Measurements from ENCODE around the gene SLC2A11.

Gene SLC2A11

DNA sequence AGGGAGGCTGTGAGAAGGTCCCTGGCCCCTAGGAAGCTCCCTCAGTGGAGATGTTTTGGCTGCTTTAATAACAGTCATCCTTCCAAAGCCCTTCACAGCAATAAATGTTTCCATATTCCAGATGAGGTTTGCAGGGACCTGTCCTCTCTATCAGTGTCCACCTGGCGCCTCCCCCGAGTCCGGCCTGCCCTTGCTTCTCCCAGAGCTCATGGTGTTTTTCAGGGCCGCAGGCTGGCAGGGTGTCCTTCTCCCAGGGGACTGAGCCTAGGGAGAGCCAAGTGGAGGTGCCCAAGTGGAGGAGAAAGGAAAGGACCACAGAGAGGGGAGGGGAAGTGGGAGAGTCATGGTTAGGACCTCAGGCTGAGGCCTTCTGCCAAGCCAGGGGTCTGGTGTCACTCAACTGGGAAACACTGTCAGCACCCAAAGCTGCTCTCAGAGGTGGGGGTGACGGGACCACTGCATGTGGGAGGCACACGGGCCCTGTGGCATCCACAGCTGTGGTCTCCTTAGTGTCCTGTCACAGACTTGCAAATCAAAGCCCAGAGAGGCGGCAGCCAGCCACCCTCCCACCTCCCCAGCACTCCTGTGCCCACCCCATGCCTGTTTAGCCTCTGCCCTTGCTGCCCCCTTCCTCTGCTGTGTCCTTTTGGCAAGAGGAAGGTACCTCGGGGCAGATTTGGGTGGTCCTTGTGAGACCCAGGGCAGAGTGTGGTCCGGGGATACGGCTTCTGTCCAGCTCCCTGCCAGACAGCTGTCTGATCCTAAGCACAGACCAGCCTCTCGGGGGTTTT, 25.3 kb upstream of the SLC2A11 start:
- in situ Hi-C loops (cut with MboI; ENCODE audit: low sequenced_read_pairs), result no loop called here

DNA sequence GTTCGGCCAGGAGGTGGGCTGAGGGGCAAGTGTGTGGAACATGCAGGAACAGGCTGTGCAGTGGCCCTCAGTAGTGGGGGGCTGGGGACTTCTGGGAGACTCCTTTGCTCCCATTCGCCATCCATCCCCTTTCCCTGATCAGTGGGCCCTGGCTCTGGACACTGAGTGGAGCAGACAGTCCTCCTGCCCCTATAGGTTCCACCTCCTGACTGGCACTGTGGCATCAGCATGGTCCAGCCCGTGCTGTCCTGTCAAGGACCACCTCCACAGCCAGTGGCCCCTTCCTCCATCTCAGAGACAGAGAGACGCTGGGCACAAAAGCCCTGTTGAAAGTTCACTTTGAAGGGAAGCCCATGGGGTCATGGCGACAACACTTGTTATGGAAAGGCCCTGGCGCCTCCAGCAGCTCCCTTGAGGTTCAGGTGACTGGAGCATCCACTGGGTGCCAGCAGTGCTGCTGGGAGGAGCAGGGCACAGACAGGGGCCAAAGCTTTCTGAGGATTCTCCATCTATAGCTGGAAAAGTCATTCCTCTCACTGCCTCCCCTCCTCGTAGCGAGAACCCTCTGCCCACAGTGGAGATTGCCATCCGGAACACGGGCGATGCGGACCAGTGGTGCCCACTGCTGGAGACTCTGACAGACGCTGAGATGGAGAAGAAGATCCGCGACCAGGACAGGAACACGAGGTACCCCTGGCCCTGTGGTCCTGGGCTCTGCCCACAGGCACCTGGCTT, 24.5 kb upstream of the SLC2A11 start:
- in situ Hi-C loops (cut with MboI; ENCODE audit: low sequenced_read_pairs), result no loop called here

DNA sequence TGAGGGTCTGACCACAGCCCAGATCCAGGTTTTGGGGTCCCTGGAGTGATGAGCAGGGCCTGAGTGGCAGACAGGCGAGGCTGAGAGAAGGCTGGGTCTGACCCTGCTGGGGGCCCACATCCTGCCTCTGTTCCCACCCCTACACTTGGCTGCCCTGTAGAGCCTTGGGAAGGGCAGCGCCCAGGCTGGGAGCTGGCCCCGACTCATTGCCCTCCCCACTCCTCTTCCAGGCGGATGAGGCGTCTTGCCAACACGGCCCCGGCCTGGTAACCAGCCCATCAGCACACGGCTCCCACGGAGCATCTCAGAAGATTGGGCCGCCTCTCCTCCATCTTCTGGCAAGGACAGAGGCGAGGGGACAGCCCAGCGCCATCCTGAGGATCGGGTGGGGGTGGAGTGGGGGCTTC, 23.8 kb upstream of the SLC2A11 start:
- in situ Hi-C loops (cut with MboI; ENCODE audit: low sequenced_read_pairs), result no loop called here

DNA sequence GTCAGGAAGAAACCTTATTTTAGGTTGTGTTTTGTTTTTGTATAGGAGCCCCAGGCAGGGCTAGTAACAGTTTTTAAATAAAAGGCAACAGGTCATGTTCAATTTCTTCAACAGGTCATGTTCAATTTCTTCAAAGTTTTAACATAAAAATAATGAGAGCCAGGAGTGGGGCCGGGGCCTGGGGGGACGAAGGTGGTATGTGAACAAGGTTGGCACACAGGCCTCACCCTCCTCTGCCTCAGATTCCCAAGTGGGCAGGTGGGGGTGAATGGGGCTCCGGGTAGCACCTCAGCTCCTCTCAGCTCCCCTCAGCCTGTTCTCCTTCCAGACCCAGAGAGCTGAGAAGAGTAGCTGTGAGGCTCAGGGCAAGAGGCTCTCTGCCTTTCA, 23.3 kb upstream of the SLC2A11 start:
- in situ Hi-C loops (cut with MboI; ENCODE audit: low sequenced_read_pairs), result no loop called here

DNA sequence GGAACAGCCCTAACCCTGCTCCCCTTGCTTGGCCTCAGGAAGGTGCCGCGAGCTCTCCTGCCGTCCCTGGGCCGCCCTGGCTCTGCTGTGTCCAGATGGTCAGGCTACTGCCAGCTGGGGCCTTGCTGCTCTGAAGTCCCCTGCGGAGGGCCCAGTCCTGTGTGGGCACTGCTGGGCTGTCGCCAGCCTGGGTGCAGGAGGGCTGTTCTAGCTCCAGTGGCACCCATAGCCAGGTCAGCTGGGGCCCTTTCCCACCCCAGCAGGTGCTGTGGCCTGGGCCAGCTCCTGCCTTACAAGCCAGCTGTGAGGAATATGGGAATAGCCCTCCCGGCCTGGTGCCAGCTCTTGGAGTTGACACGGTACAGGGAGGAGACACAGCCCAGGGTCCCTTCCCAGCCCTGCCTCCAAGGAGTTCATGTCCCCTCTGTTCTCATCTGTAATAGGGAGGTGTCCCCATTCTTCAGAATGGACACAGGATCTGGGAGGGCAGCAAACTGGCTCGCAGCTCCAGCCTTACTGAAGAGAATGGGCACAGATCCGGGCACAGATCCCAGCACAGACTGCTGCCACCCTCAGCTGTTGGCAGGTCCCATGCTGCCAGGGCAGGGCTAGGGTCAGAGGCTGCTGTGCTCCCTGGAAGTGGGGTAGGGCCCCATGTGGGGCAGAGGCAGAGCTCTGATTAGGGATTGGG, 22.7 kb upstream of the SLC2A11 start:
- in situ Hi-C loops (cut with MboI; ENCODE audit: low sequenced_read_pairs), result no loop called here

DNA sequence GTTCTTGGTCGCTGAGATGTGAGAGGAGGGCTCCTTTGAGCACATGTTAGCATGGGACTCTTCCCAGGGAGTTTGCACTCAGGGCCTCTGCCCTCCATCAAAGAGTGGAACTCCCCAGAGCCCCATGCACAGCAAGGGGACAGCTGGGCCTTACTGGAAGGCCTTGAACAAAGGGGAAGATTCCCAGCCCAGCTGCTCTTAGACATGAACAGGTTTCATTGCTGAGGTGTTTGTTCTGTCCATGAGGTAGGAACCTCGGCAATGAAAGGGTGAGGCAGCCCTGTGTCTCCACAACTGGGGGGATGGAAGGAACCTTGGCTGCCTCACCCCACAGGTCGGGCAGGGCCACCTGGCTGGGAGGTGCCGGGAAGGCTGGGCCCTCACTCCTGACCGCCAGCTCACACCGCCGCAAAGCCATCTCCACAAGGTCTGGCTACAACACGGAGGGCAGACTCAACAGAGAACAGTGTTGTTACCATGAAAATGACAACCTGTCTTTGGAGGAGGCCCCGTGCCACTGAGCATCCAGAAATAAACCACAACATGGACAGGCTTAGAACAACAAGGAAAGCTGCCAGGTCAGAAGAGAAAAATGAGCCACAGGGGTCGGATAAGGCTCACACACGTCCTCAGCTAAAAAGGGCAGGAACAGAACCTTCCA, 22.1 kb upstream of the SLC2A11 start:
- in situ Hi-C loops (cut with MboI; ENCODE audit: low sequenced_read_pairs), result no loop called here

DNA sequence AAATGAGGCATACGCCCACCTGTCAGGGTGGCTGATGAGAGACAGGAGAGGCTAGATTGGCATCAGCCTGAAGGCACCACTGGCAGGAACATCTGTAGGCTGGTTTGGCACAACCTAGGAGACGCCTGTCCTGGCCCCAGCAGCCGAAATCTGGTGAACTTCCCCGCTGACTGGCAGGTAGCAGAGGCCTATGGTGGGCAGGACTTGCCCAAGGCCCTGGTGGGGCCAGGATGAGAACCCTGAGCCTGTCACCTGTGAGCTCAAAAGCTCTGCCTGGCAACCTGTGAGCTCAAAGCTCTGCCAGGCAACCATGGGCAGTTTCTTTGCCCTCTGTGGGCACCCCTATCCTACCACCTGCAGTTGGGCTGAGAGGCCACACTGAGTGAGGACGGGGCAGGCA, 21.4 kb upstream of the SLC2A11 start:
- in situ Hi-C loops (cut with MboI; ENCODE audit: low sequenced_read_pairs), result no loop called here

DNA sequence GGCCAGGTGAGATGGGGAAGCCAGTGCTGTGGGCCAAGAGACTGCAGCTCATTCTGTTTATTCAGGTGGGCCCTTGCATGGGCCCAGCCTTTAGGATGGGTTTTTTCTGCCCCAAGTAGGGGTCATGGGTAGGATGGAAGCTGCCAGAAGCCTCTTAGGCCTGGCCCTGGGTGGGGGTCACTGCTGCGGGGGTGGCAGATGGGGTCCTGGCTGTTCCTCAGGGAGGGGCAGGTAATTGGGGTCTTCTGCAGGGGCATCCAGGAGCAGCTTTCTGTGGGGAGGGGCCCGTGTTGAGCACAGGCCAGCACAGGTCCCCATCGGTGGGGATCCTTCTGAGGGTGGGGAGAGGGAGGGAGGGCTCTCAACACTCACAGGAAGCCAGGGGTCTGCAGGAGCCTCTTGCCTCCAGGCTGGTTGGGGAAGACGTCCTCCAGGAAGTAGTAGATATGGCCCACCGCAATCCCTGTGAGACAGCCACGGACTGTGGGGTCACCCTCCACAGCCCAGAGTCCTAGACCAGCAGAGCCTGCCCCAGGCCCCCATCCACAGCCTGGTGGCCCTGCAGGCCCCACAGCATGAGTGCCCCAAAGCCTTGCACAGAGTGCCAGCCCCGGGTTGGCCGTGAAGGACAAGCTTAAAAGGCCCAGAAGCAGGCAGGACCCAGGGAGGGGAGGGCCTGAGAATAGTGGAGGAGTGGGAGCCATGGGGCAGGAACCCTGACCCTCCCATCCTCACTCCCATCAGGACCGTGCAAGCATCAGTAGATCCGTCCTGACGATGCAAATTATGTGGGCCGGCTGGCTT, 20.8 kb upstream of the SLC2A11 start:
- in situ Hi-C loops (cut with MboI; ENCODE audit: low sequenced_read_pairs), result no loop called here

DNA sequence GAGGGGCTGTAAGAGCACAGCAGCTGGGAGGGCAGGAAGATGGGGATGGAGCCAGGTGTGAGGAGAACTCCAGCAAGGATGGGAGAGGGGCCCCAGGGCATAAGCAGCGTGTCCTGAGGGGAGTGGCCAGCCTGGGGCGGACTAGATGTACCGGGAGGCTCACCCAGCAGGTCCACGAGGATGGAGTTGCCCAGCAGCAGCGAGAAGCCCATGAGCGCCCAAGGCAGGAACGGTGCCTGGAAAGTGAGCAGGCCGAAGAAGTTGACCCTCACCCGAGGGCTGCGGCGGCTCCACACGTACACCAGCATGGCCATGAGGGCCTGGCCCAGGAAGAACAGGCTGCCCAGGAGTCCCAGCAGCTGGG, 20.2 kb upstream of the SLC2A11 start:
- in situ Hi-C loops (cut with MboI; ENCODE audit: low sequenced_read_pairs), result no loop called here

DNA sequence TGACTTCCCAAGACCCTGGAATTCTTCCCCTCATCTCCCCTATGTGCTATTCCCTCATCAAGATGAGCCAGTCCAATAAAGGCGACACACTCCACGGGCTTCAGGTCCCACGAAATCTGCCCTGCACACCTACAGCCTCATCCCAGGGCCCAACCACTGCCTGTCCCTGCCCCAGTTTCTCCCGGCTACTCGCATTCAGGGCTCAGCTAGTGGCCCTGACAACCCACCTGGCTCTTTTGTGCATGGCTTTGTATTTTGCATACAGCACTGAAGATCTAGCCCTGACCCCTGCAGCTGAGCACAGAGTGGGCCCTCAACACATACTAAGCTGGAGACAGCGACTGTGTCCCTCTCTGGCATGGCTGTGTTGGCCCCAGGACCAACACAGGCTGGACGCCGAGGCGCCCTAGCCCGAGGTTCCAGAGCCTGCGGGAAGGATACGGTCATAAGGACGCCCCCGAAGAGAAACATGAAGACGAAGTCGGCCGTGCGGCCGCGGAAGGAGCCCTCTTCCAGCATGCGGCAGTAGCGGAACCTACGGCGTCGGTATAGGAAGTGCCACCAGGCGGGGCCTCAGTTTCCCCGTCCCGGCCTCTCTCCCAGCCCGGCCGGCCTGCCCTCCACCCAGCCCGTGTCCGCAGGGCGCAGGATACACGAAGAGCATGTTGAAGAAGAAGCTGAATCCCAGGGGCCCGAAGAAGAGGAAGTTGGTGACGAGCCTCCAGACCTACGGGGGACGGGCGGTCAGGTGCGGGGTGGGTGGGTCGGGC, 19.6 kb upstream of the SLC2A11 start:
- in situ Hi-C loops (cut with MboI; ENCODE audit: low sequenced_read_pairs), result no loop called here

DNA sequence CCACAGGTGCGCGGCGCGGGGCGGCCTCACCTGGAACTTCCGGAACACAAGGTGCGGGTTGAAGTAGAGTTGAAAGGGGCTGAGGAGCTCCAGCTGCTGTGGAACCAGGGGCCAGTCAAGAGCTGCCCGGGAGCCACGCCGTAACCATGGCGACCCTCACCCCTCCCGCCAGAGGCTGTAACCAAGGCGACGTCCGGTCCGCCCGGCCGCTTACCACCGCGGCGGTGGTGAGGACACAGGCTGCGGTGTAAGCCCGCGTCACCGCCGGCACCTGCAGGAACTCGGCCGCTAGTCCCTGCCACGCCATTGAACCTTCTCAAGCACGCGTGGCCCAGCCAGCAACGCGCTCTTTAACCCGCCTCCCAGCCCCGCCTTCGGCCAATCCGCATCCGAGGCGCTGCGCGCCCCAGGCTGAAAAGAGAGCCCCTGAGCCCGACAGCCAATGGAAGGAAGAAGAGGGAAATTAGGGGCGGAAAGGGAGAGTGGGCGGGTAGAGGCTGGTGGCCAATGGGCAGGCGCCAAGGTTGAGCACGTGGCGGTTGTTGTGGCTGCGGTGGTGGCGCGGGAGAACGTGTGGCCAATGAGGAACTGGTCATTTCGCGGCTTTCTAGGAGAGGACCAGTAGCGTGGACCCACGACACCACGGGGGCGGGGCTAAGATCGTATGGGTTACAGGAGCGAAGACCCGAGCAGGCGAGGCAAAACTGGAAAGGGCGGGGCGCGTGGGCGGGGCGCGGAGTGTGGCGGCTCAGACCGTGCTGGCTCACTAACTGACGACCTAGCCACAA, 18.8 kb upstream of the SLC2A11 start, which contains the start of gene DERL3:
DERL3 (minus strand) TSS at position 326 of the 788 bp plus-strand sequence; CDS start at position 307, 19 bp downstream.
- in situ Hi-C loops (cut with MboI; ENCODE audit: low sequenced_read_pairs), result no loop called here

DNA sequence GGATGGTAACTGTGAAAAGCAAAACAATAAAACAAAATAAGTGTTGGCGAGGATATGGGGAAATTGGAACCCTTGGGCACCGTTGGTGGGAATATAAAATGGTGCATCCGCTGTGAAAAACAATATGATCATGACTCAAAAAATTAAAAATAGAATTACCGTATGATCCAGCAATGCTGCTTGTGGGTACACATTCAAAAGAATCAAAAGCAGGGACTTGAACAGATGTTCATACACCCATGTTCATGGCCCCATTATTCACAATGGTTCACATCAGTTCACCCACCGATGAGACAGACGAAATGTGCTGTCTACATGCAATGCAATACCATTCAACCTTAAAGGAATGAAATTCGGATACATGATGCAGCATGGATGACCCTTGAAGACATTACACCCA, 17.6 kb upstream of the SLC2A11 start:
- in situ Hi-C loops (cut with MboI; ENCODE audit: low sequenced_read_pairs), result loop anchor here (10.0 kb wide), 1 partner anchor 295 kb away; no protein-coding TSS in a partner anchor

DNA sequence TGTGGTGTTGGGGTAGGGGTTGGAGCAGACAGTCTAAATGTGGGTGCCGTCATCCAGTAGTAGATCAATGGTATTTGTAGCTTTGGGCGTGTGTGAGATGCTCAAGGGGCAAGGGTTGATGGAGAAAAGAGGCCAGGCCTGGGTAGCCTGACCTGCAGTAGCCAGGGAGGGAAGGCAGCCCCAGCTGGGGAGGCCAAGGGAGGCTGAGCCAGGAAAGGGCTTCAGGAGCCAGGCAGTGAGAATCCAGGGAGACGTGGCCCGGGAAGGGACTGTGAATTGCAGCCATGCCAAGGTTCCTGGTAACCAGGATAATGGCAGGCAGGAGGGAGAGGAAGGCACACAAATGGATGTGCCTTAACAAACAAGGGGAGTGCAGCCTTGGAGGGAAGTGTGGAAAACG, 16.4 kb upstream of the SLC2A11 start:
- in situ Hi-C loops (cut with MboI; ENCODE audit: low sequenced_read_pairs), result loop anchor here (10.0 kb wide), 1 partner anchor 296 kb away; no protein-coding TSS in a partner anchor

DNA sequence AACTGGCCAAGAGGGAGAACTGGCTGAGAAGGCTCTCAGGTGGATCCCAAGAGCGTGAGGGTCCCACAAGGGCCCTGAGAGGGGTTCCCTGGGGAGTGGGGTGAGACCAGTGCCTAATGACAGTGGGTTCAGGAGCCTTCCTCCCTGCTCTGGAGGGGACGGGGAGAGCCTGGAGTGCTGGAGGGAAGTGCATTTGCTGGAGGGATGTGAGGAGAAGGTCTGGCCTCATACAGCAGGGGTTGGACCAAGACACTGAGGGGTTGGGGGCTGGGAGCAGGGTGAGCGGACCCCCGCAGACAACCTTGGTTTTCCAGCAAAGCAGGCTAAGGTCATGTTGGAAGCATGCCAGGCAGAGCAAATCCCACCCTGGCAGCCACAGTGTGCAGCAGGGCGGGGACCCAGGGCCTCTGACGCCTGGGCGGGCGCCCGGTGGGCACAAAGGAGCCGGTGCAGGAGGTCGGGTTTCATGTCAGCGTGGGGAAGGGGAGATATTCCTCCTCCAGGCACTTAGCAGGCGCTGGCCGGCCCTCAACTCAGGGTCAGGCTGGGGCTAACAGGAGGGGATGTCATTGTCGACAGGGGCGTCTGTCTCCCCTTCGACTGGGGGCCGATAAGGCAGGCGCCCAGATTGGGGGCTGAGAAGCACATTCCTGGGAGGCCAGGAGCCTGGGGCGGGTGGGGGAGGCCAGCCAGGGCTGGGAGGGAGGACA, 15.8 kb upstream of the SLC2A11 start:
- in situ Hi-C loops (cut with MboI; ENCODE audit: low sequenced_read_pairs), result loop anchor here (10.0 kb wide), 1 partner anchor 297 kb away; no protein-coding TSS in a partner anchor

DNA sequence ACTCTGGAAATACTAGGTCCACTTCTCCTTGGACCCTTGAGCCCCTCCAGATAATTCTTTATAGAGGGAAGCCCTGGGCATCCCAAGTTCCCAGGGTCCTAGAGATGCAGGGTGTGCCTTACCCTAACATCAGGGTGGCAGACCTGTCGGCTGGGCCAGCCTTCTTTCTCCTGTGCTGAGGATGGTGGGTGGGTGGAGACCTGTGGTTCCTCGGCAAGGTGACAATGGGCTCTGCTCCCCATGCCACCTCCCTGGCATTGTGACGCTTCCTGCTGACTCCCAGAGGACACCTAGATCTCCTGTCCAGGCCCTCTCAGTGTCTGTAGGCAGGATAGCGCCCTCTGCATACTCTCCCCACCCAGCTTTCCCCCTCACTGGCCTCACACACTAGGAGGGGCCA, 15.1 kb upstream of the SLC2A11 start:
- in situ Hi-C loops (cut with MboI; ENCODE audit: low sequenced_read_pairs), result loop anchor here (10.0 kb wide), 1 partner anchor 298 kb away; no protein-coding TSS in a partner anchor

DNA sequence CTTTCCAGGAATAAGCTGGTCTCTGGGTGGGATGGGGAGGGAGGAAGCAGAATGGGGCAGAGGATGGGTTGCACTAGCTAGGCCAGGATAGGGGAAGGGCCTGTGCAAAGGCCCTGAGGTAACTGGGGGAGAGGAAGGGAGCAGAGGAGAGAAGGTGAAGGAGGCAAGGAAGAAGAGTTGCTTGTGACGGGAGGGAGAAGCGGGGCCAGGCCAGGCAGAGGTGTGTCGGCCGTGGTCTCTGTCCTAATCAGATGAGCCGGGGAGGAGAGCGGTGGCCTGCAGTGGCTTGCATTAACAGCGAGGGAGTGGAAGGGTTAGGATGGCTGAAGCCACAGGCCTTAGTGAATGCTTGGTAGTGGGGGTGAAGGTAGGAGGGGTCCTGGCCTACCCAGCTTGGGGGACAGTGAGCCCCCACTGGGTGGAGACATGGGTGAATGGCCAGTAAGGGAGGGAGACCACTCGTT, 12.9 kb upstream of the SLC2A11 start:
- in situ Hi-C loops (cut with MboI; ENCODE audit: low sequenced_read_pairs), result loop anchor here (10.0 kb wide), 1 partner anchor 300 kb away; no protein-coding TSS in a partner anchor

DNA sequence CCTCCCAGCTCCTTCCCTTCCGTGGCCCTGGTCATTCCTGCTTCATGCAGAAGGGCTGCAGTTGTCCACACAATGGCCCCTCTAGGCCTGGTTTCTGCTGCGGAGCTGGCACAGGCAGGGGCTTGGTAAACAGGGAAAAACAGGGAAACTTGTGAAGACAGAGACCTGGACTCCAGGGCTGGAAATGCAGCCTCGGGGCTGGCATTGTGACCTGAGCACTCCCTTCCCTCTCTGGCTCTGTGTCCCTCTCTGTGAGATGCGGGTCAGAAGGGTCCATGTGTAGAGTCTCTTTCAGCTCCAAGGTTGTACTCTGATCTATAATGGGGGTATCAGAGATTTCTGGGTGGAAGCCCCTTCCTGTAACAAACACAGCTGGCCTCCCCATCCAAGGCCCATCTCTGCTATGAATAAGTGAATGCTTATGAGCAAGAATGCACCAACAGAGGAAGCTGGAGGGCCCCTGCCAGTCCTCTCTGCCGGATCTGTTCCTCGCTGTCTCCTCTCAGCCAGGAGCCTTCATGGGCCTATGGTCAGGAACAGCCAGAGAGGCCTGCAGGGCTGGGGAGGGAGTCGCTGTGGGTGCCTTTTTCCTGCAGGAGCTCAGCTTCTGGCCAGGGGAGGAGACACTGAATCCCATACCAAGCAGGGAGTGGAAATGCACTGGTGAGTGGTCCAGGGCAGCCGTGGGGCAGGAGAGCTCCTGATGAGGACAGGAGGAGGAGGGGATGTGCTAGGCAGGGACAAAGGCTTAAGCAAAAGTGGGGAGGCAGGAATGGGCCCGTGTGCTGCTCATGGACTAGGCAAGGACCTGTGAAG, 12.2 kb upstream of the SLC2A11 start:
- in situ Hi-C loops (cut with MboI; ENCODE audit: low sequenced_read_pairs), result loop anchor here (10.0 kb wide), 1 partner anchor 301 kb away; no protein-coding TSS in a partner anchor
